HepG2 (cell line): ENCODE measurements around the gene RHOV. TPM values are rescaled to one million over a fixed set of nuclear protein-coding genes. Genes with fewer than 3 reads are reported as not detected.

Experiments
- ATAC-seq: fragments of 200-7000 bp; cut with Tn5 transposase; 3 replicates; pipeline ENCODE4 v1.9.1; 2020; ENCODE audit warnings: mild to moderate bottlenecking, moderate library complexity
- BruUV-seq: library from RNA; stranded (reverse); fragments of 400-500 nt; replicated peaks from 2 replicates; lab custom pipeline; 2021; lab: Mats Ljungman, UMichigan
- CTCF ChIA-PET: fragments of 300-600 bp; formaldehyde crosslinking; extraction: SDS; loops from one replicate; lab custom pipeline; 2021; ENCODE audit warnings: low total read pairs, inconsistent platforms, low intra/inter-chr PET ratio; lab: Yijun Ruan, JAX
- POLR2A ChIA-PET: fragments of 350-600 bp; sonication (Branson Sonifier 250); formaldehyde crosslinking; loops from one replicate; lab custom pipeline; 2020; ENCODE audit warnings: antibody characterized with exemption, inconsistent platforms; lab: Yijun Ruan, JAX
- DNase-seq: peaks from one replicate; pipeline ENCODE4 v3.0.0-alpha.2; 2015; ENCODE audit warnings: low spot score
- FAIRE-seq: peaks from 3 replicates; lab custom pipeline; 2011; peaks lifted over from hg19 to GRCh38; lab: Jason Lieb, UNC
- H2AFZ ChIP-seq: one replicate; pipeline ENCODE4 v1.6.1; 2011; ENCODE audit warnings: low read length, inconsistent platforms
- H3K27ac ChIP-seq: fragments of 300-600 bp; 3 replicates; pipeline ENCODE4 v1.8.0; 2011; ENCODE audit warnings: mixed run types, mild to moderate bottlenecking, mixed read lengths, low read length, inconsistent platforms; ENCODE audit not compliant: insufficient read depth; ENCODE audit errors: extremely low read length
- H3K27me3 ChIP-seq, 2 experiments: fragments of 200-600 bp in 1 of 2; 2 replicates in 1 of 2; 3 replicates in 1 of 2; pipeline versions ENCODE4 v1.6.0 to v1.8.0; 2011; ENCODE audit warnings: low read length in 2 of 2, mild to moderate bottlenecking in 2 of 2, moderate library complexity in 2 of 2, inconsistent platforms in 1 of 2; ENCODE audit not compliant: insufficient read depth in 2 of 2, control insufficient read depth in 1 of 2
- H3K36me3 ChIP-seq, 2 experiments: fragments of 200-600 bp in 1 of 2; replicated peaks in 1 of 2; 2 replicates in 1 of 2; 3 replicates in 1 of 2; pipeline versions ENCODE4 v1.5.1 to v1.8.0; 2011; ENCODE audit warnings: low read length in 2 of 2, inconsistent platforms in 1 of 2; ENCODE audit not compliant: insufficient read depth in 2 of 2, control insufficient read depth in 1 of 2
- H3K4me1 ChIP-seq: 2 replicates; pipeline ENCODE4 v1.5.1; 2012; ENCODE audit warnings: low read length, inconsistent platforms; ENCODE audit not compliant: insufficient read depth
- H3K4me2 ChIP-seq: 2 replicates; pipeline ENCODE4 v1.6.0; 2011; ENCODE audit warnings: low read depth, low read length, inconsistent platforms
- H3K4me3 ChIP-seq, 3 experiments: fragments of 200-600 bp in 1 of 3; sonication (generic), shearing (Covaris generic) in 1 of 3; replicated peaks in 1 of 3; 2 replicates each; pipeline ENCODE4 v1.5.1; 2011 to 2016; ENCODE audit warnings: low read length in 3 of 3, inconsistent platforms in 2 of 3, low read depth in 2 of 3, mild to moderate bottlenecking in 2 of 3, control low read depth in 1 of 3, mixed read lengths in 1 of 3; ENCODE audit not compliant: insufficient read depth in 1 of 3
- H3K79me2 ChIP-seq: one replicate; pipeline ENCODE4 v1.6.1; 2011; ENCODE audit warnings: low read length, inconsistent platforms; ENCODE audit not compliant: insufficient read depth
- H3K9ac ChIP-seq: 2 replicates; pipeline ENCODE4 v1.6.0; 2011; ENCODE audit warnings: mild to moderate bottlenecking, low read depth, low read length, inconsistent platforms; ENCODE audit not compliant: insufficient read depth
- H3K9me3 ChIP-seq: 2 replicates; pipeline ENCODE4 v1.5.1; 2012; ENCODE audit warnings: mild to moderate bottlenecking, low read length
- H4K20me1 ChIP-seq: 2 replicates; pipeline ENCODE4 v1.6.0; 2011; ENCODE audit warnings: inconsistent platforms, mild to moderate bottlenecking, low read length, moderate library complexity; ENCODE audit not compliant: insufficient read depth
- AHDC1 ChIP-seq: sonication (generic); formaldehyde crosslinking; IDR thresholded peaks from 2 replicates; pipeline ENCODE4 v1.5.1; 2020; ENCODE audit warnings: mild to moderate bottlenecking, missing genetic modification reagents, borderline replicate concordance
- ATF4 ChIP-seq, 2 experiments: fragments of 450-650 bp in 1 of 2; sonication (generic) in 1 of 2; formaldehyde crosslinking; IDR thresholded peaks; 2 replicates each; pipeline versions ENCODE4 v1.5.0 to v1.8.0; 2020 to 2022; ENCODE audit warnings: mild to moderate bottlenecking in 1 of 2, missing genetic modification reagents in 1 of 2
- GATAD1 ChIP-seq: IDR thresholded peaks from 2 replicates; pipeline ENCODE4 v1.6.1; 2016; ENCODE audit warnings: missing genetic modification reagents, missing compliant biosample characterization
- HOXA9 ChIP-seq: sonication (generic); formaldehyde crosslinking; IDR thresholded peaks from 2 replicates; pipeline ENCODE4 v1.8.1; 2022; ENCODE audit warnings: missing genetic modification reagents, mild to moderate bottlenecking, moderate library complexity, borderline replicate concordance
- JDP2 ChIP-seq: sonication (generic); formaldehyde crosslinking; IDR thresholded peaks from 2 replicates; pipeline ENCODE4 v1.8.1; 2022; ENCODE audit warnings: missing genetic modification reagents, borderline replicate concordance
- PAX8 ChIP-seq: sonication (generic); formaldehyde crosslinking; IDR thresholded peaks from 2 replicates; pipeline ENCODE4 v1.8.0; 2022; ENCODE audit warnings: mild to moderate bottlenecking, missing genetic modification reagents, borderline replicate concordance
- RFXANK ChIP-seq: IDR thresholded peaks from 2 replicates; pipeline ENCODE4 v1.6.1; 2016
- SRY ChIP-seq: sonication (generic); formaldehyde crosslinking; IDR thresholded peaks from 2 replicates; pipeline ENCODE4 v1.8.0; 2022; ENCODE audit warnings: mild to moderate bottlenecking, missing genetic modification reagents
- ZNF17 ChIP-seq: sonication (generic); formaldehyde crosslinking; IDR thresholded peaks from 2 replicates; pipeline ENCODE4 v1.5.0; 2020; ENCODE audit warnings: mild to moderate bottlenecking, missing genetic modification reagents
- ZNF737 ChIP-seq: sonication (generic); formaldehyde crosslinking; IDR thresholded peaks from 2 replicates; pipeline ENCODE4 v1.5.0; 2020; ENCODE audit warnings: missing genetic modification reagents, mild to moderate bottlenecking, borderline replicate concordance
- ZNF770 ChIP-seq: sonication (generic); formaldehyde crosslinking; IDR thresholded peaks from 2 replicates; pipeline ENCODE4 v1.5.0; 2020; ENCODE audit warnings: mild to moderate bottlenecking, missing genetic modification reagents
- ZXDC ChIP-seq: sonication (generic); formaldehyde crosslinking; IDR thresholded peaks from 2 replicates; pipeline ENCODE4 v1.5.0; 2020; ENCODE audit warnings: mild to moderate bottlenecking, missing genetic modification reagents
- WGBS: methylation state at CpG from one replicate; pipeline ENCODE4 v1.1.6; 2017; ENCODE audit warnings: low lambda C conversion rate; 5-methylcytosine and 5-hydroxymethylcytosine counted together
- in situ Hi-C: cut with HindIII; loops from 2 replicates; pipeline ENCODE4 v1.10.0; 2017; ENCODE audit warnings: low pct_unique_long_range_greater_than_20kb; ENCODE audit not compliant: extremely low pct_ligation_motif_present
- intact Hi-C: fragments of 100-400 bp; cut with micrococcal nuclease; formaldehyde crosslinking; loops from one replicate; pipeline ENCODE4 v1.10.0; 2022; ENCODE audit not compliant: unreplicated experiment
- polyA plus RNA-seq, 8 experiments: library from polyadenylated mRNA; depleted of rRNA in 3 of 8; stranded (reverse) in 7 of 8; unstranded in 1 of 8; fragments of >200 nt; fragmentation: Illumina TruSeq in 4 of 8; extraction: Trizol in 4 of 8; gene quantifications; 2 replicates each; pipeline versions ENCODE4 v1.2.1 to v1.2.3, GENCODE V29; 2011 to 2016; ENCODE audit warnings: low read depth in 4 of 8, missing spikeins in 1 of 8, mixed read lengths in 1 of 8; ENCODE audit not compliant: insufficient read depth in 1 of 8
- total RNA-seq, 5 experiments: library from RNA; depleted of rRNA; stranded (reverse); fragments of >200 nt; fragmentation: Illumina TruSeq; extraction: Trizol; gene quantifications; 2 replicates each; pipeline ENCODE4 v1.2.3, GENCODE V29; 2016; ENCODE audit warnings: low read depth in 1 of 5

The RHOV gene
- total and polyA plus RNA-seq, 2 of the 13 experiments (the other 11 are each of a cell fraction or from before 2014, with no cell fraction given) = 0.17 to 0.18 TPM

- Histone ChIP-seq H3K27me3 (no peaks in the 10 kb centered on the region; a peak in 1 of 5 replicates), H4K20me1 (no peaks in the 10 kb centered on the region), H3K4me3 (no peak overlapping the region), H3K9me3 (no peaks in the 10 kb centered on the region), H2AFZ (no peak overlapping the region), H3K4me1 (peaks cover 2% of the 10 kb centered on the region; the same call in 1 of the 2 replicates), H3K4me2 (no peak overlapping the region), H3K27ac (no peak overlapping the region), H3K79me2 (no peaks in the 10 kb centered on the region), H3K36me3 (no peaks in the 10 kb centered on the region), H3K9ac (no peak overlapping the region)
- FAIRE-seq (no peak), ATAC-seq (no peak), DNase-seq (no peak)
- intact Hi-C loops = no loop called here
- in situ Hi-C loops = no loop called here
- WGBS = 13% methylated on average over 1 of the region's 1 CpG
- ChIA-PET POLR2A (no interaction called here), CTCF (no interaction called here)
- BruUV-seq = no TSS peak
- TF ChIP-seq ZXDC (CRISPR knock-in tag) (no peak), ATF4 (CRISPR knock-in tag; IDR thresholded peaks at IDR 0.05) (no peak), JDP2 (CRISPR knock-in tag) (no peak), AHDC1 (CRISPR knock-in tag) (no peak), RFXANK (CRISPR knock-in tag) (no peak), ZNF737 (CRISPR knock-in tag) (no peak), ZNF17 (CRISPR knock-in tag) (no peak), HOXA9 (CRISPR knock-in tag) (no peak), PAX8 (CRISPR knock-in tag) (no peak), ZNF770 (CRISPR knock-in tag) (no peak), GATAD1 (CRISPR knock-in tag) (no peak), SRY (CRISPR knock-in tag) (no peak)
These were observed 12.6 kb upstream of the RHOV start for GRCh38 chr15:40886586-40886985.
